Measurements from ENCODE around the gene CEACAM18.

CEACAM18 gene

DNA sequence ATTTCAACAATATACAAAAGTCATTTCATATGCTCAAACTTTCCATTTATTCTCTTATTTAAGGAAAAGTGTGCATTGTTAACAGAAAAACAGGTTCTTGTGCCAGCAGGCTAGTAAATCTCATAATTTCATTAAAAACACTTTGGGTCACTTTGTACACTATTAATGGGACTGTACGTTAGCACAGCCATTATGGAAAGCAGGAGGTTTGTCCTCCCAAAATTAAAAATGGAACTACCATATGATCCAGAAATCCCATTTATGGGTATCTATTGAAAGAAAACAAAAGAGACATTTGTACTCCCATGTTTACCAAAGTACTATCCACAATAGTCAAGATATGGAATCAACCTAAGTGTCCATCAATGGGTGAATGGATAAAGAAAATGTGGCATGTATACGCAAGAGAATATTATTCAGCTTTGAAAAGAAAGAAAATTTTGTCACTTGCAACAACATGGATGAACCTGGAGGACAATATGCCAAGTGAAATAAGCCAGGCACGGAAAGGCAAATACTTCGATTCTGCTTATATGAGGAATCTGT, 61.6 kb downstream of the CEACAM18 start:
- H3K27ac ChIP-seq = no peak overlapping the region
- TF ChIP-seq ZFX (IDR thresholded peaks at IDR 0.05; ENCODE audit: borderline replicate concordance) = no peak
- no peak for TF ChIP-seq CTCF (IDR thresholded peaks at IDR 0.05)

Data from 22Rv1 (cell line).